ENCODE measurements around the gene C10orf90.

Gene C10orf90

DNA sequence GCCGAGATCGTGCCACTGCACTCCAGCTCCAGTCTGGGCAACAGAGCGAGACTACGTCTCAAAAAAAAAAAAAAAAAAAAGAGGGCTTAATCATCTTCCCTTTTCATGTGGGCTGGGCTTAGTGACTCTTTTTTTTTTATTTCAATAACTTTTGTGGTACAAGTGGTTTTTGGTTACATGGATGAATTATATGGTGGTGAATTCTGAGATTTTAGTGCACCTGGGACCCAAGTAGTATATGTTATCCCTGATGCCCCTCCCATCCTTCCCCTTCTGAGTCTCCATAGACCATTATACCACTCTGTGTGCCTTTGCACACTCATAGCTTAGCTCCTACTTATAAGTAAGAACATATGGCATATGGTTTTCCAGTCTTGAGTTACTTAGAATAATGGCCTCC is 277.4 kb downstream of the C10orf90 start:
- H3K27ac ChIP-seq (ENCODE audit: extremely low read depth, low read depth, low read length), result no peak overlapping the region
- no peaks in the 10 kb centered on the region for H3K36me3 ChIP-seq (ENCODE audit: control insufficient read depth in 2 of 2, insufficient read depth in 1 of 2, low read length in 2 of 2)
- CTCF ChIA-PET, result interaction anchor here (0.9 kb wide), 1 partner anchor 111 kb away, joined by 4 read pairs; no protein-coding TSS in a partner anchor
- no peak overlapping the region for H3K4me3 ChIP-seq (ENCODE audit: low read depth, low read length)
- peaks cover 2% of the 10 kb centered on the region; the same call in 1 of the 2 replicates for H3K4me1 ChIP-seq (ENCODE audit: control insufficient read depth, insufficient read depth, low read length)
- POLR2A ChIA-PET, result no interaction called here
- H3K9me3 ChIP-seq (ENCODE audit: control insufficient read depth, insufficient read depth, low read depth, low read length), result no peaks in the 10 kb centered on the region; the same call in 1 of the 2 replicates
- TF ChIP-seq ZNF335 (tag by site-specific recombination; conservative IDR thresholded peaks at IDR 0.05) (no peak), ZNF660 (tag by site-specific recombination; IDR thresholded peaks at IDR 0.05) (no peak), ZNF76 (tag by site-specific recombination; IDR thresholded peaks at IDR 0.05; ENCODE audit: borderline replicate concordance, low read depth) (no peak), HOXC10 (CRISPR knock-in tag; IDR thresholded peaks at IDR 0.05) (no peak), ZNF510 (tag by site-specific recombination; IDR thresholded peaks at IDR 0.05; ENCODE audit: insufficient replicate concordance) (no peak), ZNF311 (tag by site-specific recombination; IDR thresholded peaks at IDR 0.05; ENCODE audit: borderline replicate concordance) (no peak), ZNF670 (tag by site-specific recombination; IDR thresholded peaks at IDR 0.05; ENCODE audit: low read depth) (no peak), ZNF221 (tag by site-specific recombination; IDR thresholded peaks at IDR 0.05; ENCODE audit: borderline replicate concordance) (no peak), ZNF184 (tag by site-specific recombination; IDR thresholded peaks at IDR 0.05) (no peak), RBAK (tag by site-specific recombination; IDR thresholded peaks at IDR 0.05) (no peak), WT1 (tag by site-specific recombination; IDR thresholded peaks at IDR 0.05) (no peak), ZNF214 (tag by site-specific recombination; IDR thresholded peaks at IDR 0.05; ENCODE audit: borderline replicate concordance) (no peak), YY1 (tag by site-specific recombination; IDR thresholded peaks at IDR 0.05) (no peak), GLIS1 (tag by site-specific recombination; IDR thresholded peaks at IDR 0.05) (no peak), ZNF174 (tag by site-specific recombination; IDR thresholded peaks at IDR 0.05) (no peak), ZNF544 (tag by site-specific recombination; IDR thresholded peaks at IDR 0.05) (no peak), SP3 (tag by site-specific recombination; IDR thresholded peaks at IDR 0.05) (no peak), ZNF514 (tag by site-specific recombination; IDR thresholded peaks at IDR 0.05) (no peak), ZFP37 (tag by site-specific recombination; IDR thresholded peaks at IDR 0.05) (no peak), ZNF580 (tag by site-specific recombination; IDR thresholded peaks at IDR 0.05) (no peak)

DNA sequence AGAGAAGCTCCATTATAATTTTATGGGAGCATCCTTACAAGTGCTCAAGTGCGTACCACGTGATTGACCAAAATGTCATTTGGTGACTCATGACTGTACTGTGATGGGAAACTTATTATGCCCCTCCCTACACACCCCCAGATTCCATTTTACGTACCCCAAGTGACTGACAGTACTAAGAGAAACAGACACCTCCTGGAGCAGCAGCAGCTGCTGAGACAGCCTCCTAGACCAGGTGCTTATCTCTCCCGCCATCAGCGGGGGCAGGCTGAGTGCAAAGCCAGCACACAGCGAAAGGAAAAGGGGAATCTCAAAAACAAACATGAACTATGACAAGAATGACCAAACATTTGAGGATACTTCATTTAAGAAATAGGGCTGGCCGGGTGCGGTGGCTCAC is 278.0 kb downstream of the C10orf90 start:
- Histone ChIP-seq H3K4me3 (ENCODE audit: low read depth, low read length) (no peak overlapping the region), H3K9me3 (ENCODE audit: control insufficient read depth, insufficient read depth, low read depth, low read length) (no peaks in the 10 kb centered on the region; the same call in 1 of the 2 replicates), H3K4me1 (ENCODE audit: control insufficient read depth, insufficient read depth, low read length) (no peaks in the 10 kb centered on the region), H3K36me3 (ENCODE audit: control insufficient read depth in 2 of 2, insufficient read depth in 1 of 2, low read length in 2 of 2) (no peaks in the 10 kb centered on the region), H3K27ac (ENCODE audit: extremely low read depth, low read depth, low read length) (no peak overlapping the region)
- CTCF ChIA-PET, result no interaction called here
- POLR2A ChIA-PET, result no interaction called here
- TF ChIP-seq ZXDB (tag by site-specific recombination; IDR thresholded peaks at IDR 0.05), result no peak
- no peak for TF ChIP-seq ZNF677 (tag by site-specific recombination; IDR thresholded peaks at IDR 0.05)
- TF ChIP-seq ZNF488 (tag by site-specific recombination; IDR thresholded peaks at IDR 0.05), result no peak
- no peak for TF ChIP-seq ZNF521 (tag by site-specific recombination; IDR thresholded peaks at IDR 0.05)
- no peak for TF ChIP-seq ZNF391 (tag by site-specific recombination; IDR thresholded peaks at IDR 0.05; ENCODE audit: borderline replicate concordance, low read depth)
- TF ChIP-seq, protein P1, sequence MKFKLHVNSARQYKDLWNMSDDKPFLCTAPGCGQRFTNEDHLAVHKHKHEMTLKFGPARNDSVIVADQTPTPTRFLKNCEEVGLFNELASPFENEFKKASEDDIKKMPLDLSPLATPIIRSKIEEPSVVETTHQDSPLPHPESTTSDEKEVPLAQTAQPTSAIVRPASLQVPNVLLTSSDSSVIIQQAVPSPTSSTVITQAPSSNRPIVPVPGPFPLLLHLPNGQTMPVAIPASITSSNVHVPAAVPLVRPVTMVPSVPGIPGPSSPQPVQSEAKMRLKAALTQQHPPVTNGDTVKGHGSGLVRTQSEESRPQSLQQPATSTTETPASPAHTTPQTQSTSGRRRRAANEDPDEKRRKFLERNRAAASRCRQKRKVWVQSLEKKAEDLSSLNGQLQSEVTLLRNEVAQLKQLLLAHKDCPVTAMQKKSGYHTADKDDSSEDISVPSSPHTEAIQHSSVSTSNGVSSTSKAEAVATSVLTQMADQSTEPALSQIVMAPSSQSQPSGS (tag by site-specific recombination; IDR thresholded peaks at IDR 0.05; ENCODE audit: low read depth), result no peak
- no peak for TF ChIP-seq ZNF639 (tag by site-specific recombination; IDR thresholded peaks at IDR 0.05)
- TF ChIP-seq ZNF423 (tag by site-specific recombination; IDR thresholded peaks at IDR 0.05), result no peak
- no peak for TF ChIP-seq HOXA7 (CRISPR knock-in tag; IDR thresholded peaks at IDR 0.05; ENCODE audit: borderline replicate concordance)
- no peak for TF ChIP-seq ZNF223 (tag by site-specific recombination; IDR thresholded peaks at IDR 0.05)
- no peak for TF ChIP-seq FEZF1 (tag by site-specific recombination; IDR thresholded peaks at IDR 0.05)
- TF ChIP-seq ZNF169 (tag by site-specific recombination; IDR thresholded peaks at IDR 0.05), result no peak

Measured in HEK293 (cell line).